Mammary epithelial cell (primary cell): ENCODE results near the gene ASGR1.

Experiments
- CTCF ChIP-seq, 2 donors: IDR thresholded peaks in 1 of 2; conservative IDR thresholded peaks in 1 of 2; 2 replicates each; pipeline ENCODE4 v1.5.1; 2011 to 2012; ENCODE audit warnings: inconsistent platforms in 2 of 2, low read length in 2 of 2, mild to moderate bottlenecking in 2 of 2, control low read depth in 1 of 2, low read depth in 1 of 2; ENCODE audit not compliant: insufficient read depth in 1 of 2; ENCODE audit errors: extremely low read depth in 1 of 2
- EZH2 ChIP-seq: IDR thresholded peaks from 2 replicates; pipeline ENCODE4 v1.6.1; 2012; ENCODE audit warnings: low read length, inconsistent platforms, borderline replicate concordance

DNA sequence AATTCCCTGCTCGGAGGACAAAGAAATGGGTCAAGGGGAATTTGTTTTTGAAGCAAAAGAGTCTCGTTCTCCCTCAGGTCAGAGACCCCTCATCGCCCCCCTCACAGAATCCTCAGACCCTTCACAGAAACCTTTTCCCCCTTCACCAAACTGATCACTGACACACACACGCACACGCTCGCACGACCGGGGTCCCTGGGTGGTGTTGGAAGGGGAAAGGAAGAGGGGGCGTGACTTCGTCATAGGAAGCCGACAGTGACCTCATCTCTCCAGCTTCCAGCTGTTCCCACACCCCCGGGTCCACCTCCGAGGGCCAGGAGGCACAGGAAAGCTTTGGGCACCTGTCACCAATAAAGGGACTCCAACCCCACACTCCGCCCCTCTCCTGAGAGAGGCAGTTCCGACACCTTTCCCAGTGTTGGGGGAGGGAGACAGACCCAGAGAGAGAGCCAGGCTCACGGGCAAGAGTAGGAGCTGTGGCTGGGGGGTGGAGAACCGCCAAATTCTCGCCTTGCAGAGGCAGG is 1.2 kb downstream of the ASGR1 start:
- no peak for TF ChIP-seq CTCF (conservative IDR thresholded peaks at IDR 0.05 in 1 of 2, IDR thresholded peaks at IDR 0.05 in 1 of 2; ENCODE audit: extremely low read depth in 1 of 2, insufficient read depth in 1 of 2, low read depth in 1 of 2, low read length in 2 of 2)
- no peak for TF ChIP-seq EZH2
